DOHH2 (cell line): ENCODE measurements around the gene ELL3.

ENCODE experiments used
- EZH2phosphoT487 ChIP-seq: fragments of 200-600 bp; sonication (generic); IDR thresholded peaks from 2 replicates; pipeline ENCODE4 v1.6.1; 2017; ENCODE audit warnings: borderline replicate concordance, mild to moderate bottlenecking, antibody characterized with exemption, low read length, moderate library complexity, mixed read lengths
- TF ChIP-seq, protein P1 (sequence below): fragments of 200-600 bp; sonication (generic); IDR thresholded peaks from one replicate; pipeline ENCODE4 v1.5.1; 2014; ENCODE audit warnings: antibody characterized with exemption, mild to moderate bottlenecking, low read depth, low read length; ENCODE audit not compliant: poor library complexity, severe bottlenecking

DNA sequence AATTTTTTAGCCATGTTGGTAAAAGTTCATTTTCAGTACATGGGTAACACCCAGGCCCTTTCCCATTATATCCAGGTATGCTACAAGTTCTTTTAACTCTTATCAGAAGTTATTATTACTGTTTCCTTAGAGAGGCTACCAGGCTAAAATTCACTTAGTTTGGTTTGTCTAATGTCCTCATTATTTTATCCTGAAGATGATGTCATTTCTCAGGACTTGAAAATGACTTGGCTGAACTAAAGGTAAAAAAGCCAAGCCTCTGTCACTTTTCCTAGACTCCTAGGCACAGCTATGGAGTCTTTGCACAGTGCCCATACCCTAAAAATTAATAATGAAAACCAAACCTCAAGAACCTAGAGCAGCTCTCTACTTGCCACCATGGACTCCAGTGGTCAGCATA is 4.1 kb downstream of the ELL3 start:
- no peak for TF ChIP-seq EZH2phosphoT487
- TF ChIP-seq, protein P1, sequence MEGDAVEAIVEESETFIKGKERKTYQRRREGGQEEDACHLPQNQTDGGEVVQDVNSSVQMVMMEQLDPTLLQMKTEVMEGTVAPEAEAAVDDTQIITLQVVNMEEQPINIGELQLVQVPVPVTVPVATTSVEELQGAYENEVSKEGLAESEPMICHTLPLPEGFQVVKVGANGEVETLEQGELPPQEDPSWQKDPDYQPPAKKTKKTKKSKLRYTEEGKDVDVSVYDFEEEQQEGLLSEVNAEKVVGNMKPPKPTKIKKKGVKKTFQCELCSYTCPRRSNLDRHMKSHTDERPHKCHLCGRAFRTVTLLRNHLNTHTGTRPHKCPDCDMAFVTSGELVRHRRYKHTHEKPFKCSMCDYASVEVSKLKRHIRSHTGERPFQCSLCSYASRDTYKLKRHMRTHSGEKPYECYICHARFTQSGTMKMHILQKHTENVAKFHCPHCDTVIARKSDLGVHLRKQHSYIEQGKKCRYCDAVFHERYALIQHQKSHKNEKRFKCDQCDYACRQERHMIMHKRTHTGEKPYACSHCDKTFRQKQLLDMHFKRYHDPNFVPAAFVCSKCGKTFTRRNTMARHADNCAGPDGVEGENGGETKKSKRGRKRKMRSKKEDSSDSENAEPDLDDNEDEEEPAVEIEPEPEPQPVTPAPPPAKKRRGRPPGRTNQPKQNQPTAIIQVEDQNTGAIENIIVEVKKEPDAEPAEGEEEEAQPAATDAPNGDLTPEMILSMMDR: no peak
